HL-60 (cell line): ENCODE measurements around the gene KCNQ1.

Experiments used
- POLR2AphosphoS5 ChIP-seq: IDR thresholded peaks from 2 replicates; pipeline ENCODE4 v1.6.1; 2012; ENCODE audit warnings: low read depth
- TF ChIP-seq, protein P1 (sequence below): IDR thresholded peaks from one replicate; pipeline ENCODE4 v1.5.1; 2011; ENCODE audit warnings: low read length, control low read depth, inconsistent platforms; ENCODE audit not compliant: insufficient read depth
- TF ChIP-seq, protein P2 (sequence below): IDR thresholded peaks from 2 replicates; pipeline ENCODE4 v1.6.1; 2012; ENCODE audit warnings: low read depth; ENCODE audit not compliant: insufficient replicate concordance

DNA sequence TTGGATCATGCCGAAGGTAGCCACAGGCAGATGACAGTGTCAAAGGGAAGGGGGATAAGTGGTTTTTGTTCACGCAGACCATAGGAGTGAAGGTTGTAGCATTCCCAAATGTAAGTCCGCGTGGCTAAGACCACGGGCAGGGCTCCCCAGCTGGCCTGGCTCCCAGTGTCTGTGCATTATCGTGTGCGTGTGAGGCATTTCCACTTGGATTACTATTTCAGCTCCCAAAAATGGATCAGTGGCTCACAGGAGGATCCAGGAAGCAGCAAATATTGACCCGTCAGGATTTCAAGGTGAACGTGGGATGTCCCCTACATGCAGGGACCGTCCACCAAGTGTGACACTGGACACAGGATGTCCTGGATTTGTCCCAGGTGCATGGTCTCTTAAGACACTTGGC is 430.2 kb downstream of the KCNQ1 start:
- TF ChIP-seq, protein P1, sequence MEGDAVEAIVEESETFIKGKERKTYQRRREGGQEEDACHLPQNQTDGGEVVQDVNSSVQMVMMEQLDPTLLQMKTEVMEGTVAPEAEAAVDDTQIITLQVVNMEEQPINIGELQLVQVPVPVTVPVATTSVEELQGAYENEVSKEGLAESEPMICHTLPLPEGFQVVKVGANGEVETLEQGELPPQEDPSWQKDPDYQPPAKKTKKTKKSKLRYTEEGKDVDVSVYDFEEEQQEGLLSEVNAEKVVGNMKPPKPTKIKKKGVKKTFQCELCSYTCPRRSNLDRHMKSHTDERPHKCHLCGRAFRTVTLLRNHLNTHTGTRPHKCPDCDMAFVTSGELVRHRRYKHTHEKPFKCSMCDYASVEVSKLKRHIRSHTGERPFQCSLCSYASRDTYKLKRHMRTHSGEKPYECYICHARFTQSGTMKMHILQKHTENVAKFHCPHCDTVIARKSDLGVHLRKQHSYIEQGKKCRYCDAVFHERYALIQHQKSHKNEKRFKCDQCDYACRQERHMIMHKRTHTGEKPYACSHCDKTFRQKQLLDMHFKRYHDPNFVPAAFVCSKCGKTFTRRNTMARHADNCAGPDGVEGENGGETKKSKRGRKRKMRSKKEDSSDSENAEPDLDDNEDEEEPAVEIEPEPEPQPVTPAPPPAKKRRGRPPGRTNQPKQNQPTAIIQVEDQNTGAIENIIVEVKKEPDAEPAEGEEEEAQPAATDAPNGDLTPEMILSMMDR = no peak
- TF ChIP-seq, protein P2, sequence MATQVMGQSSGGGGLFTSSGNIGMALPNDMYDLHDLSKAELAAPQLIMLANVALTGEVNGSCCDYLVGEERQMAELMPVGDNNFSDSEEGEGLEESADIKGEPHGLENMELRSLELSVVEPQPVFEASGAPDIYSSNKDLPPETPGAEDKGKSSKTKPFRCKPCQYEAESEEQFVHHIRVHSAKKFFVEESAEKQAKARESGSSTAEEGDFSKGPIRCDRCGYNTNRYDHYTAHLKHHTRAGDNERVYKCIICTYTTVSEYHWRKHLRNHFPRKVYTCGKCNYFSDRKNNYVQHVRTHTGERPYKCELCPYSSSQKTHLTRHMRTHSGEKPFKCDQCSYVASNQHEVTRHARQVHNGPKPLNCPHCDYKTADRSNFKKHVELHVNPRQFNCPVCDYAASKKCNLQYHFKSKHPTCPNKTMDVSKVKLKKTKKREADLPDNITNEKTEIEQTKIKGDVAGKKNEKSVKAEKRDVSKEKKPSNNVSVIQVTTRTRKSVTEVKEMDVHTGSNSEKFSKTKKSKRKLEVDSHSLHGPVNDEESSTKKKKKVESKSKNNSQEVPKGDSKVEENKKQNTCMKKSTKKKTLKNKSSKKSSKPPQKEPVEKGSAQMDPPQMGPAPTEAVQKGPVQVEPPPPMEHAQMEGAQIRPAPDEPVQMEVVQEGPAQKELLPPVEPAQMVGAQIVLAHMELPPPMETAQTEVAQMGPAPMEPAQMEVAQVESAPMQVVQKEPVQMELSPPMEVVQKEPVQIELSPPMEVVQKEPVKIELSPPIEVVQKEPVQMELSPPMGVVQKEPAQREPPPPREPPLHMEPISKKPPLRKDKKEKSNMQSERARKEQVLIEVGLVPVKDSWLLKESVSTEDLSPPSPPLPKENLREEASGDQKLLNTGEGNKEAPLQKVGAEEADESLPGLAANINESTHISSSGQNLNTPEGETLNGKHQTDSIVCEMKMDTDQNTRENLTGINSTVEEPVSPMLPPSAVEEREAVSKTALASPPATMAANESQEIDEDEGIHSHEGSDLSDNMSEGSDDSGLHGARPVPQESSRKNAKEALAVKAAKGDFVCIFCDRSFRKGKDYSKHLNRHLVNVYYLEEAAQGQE = no peak
- TF ChIP-seq POLR2AphosphoS5 = no peak
